Glomerular visceral epithelial cell (primary cell): ENCODE data around the gene ACAD11.

Experiments
- DNase-seq: peaks from one replicate; pipeline ENCODE4 v3.0.0-alpha.2; 2016; ENCODE audit errors: extremely low spot score

The ACAD11 gene

GRCh38 chr3:132659365-132660051 is at the start of gene ACAD11:
ACAD11 (minus strand) TSS chr3:132659809; CDS start chr3:132659751, 58 bp downstream.
- DNase-seq, result peak; percentile 61

GRCh38 chr3:132703733-132704132 is 44.1 kb upstream of the ACAD11 start:
- DNase-seq, result no peak

GRCh38 chr3:132695422-132695821 is 35.8 kb upstream of the ACAD11 start:
- no peak for DNase-seq

GRCh38 chr3:132694991-132695390 is 35.4 kb upstream of the ACAD11 start:
- DNase-seq, result no peak

GRCh38 chr3:132690040-132690439 is 30.4 kb upstream of the ACAD11 start:
- DNase-seq, result no peak

- DNase-seq, result no peak
Measured at GRCh38 chr3:132682201-132682600, 22.6 kb upstream of the ACAD11 start.

- no peak for DNase-seq
Measured at GRCh38 chr3:132681421-132681820, 21.8 kb upstream of the ACAD11 start.

GRCh38 chr3:132679911-132680310 is 20.3 kb upstream of the ACAD11 start:
- no peak for DNase-seq

GRCh38 chr3:132675408-132675807 is 15.8 kb upstream of the ACAD11 start:
- DNase-seq, result no peak

- no peak for DNase-seq
Measured at GRCh38 chr3:132669256-132669777, 9.7 kb upstream of the ACAD11 start.

GRCh38 chr3:132665230-132665745 is 5.7 kb upstream of the ACAD11 start:
- DNase-seq, result no peak

- DNase-seq, result no peak
Measured at GRCh38 chr3:132662212-132662611, 2.6 kb upstream of the ACAD11 start.

GRCh38 chr3:132661101-132661500 is 1.5 kb upstream of the ACAD11 start:
- DNase-seq, result no peak

- DNase-seq, result no peak
Measured at GRCh38 chr3:132660811-132661070, 1.1 kb upstream of the ACAD11 start.

GRCh38 chr3:132660052-132660810 is 622 bp upstream of the ACAD11 start, which contains the start of gene UBA5:
UBA5 (plus strand) TSS chr3:132660329; CDS start chr3:132660538, 209 bp downstream.
- DNase-seq, result peak; percentile 60

GRCh38 chr3:132659000-132659364 is 627 bp downstream of the ACAD11 start:
- no peak for DNase-seq

- no peak for DNase-seq
Measured at GRCh38 chr3:132657869-132658747, 1.5 kb downstream of the ACAD11 start.

GRCh38 chr3:132655471-132655870 is 4.1 kb downstream of the ACAD11 start:
- no peak for DNase-seq

- DNase-seq, result no peak
Measured at GRCh38 chr3:132654721-132655120, 4.9 kb downstream of the ACAD11 start.

- no peak for DNase-seq
Measured at GRCh38 chr3:132654190-132654589, 5.4 kb downstream of the ACAD11 start.

GRCh38 chr3:132652640-132653270 is 6.9 kb downstream of the ACAD11 start:
- DNase-seq, result no peak

GRCh38 chr3:132650153-132650552 is 9.5 kb downstream of the ACAD11 start:
- no peak for DNase-seq
